Left forelimb (tissue), 1 donor: ENCODE results near the gene FMR1NB.

Experiments
- DNase-seq: peaks from one replicate; pipeline ENCODE4 v3.0.0-alpha.2; 2018; ENCODE audit warnings: low spot score

Gene FMR1NB, protein sequence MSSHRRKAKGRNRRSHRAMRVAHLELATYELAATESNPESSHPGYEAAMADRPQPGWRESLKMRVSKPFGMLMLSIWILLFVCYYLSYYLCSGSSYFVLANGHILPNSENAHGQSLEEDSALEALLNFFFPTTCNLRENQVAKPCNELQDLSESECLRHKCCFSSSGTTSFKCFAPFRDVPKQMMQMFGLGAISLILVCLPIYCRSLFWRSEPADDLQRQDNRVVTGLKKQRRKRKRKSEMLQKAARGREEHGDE

DNA sequence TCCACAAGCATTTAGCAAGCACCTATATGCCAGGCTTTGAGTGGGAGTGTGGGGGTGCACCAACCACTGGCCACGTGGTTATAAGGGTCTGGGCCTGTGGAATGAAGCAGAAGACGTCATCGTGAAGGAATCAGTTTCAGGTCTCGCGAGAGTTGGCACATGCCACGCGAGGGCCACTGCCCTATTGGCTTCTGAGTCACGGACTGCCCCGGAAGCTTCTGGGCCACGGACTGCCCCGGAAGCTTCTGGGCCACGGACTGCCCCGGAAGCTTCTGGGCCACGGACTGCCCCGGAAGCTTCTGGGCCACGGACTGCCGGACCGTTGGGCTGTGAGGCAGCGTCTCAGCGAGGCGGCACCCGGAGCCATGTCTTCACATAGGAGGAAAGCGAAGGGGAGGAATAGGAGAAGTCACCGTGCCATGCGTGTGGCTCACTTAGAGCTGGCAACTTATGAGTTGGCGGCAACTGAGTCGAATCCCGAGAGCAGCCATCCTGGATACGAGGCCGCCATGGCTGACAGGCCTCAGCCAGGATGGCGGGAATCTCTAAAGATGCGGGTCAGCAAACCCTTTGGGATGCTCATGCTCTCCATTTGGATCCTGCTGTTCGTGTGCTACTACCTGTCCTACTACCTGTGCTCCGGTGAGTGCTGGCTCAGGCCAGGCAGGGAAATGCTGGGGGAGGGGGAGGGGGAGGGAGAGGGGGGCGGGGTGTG lies at the start of gene FMR1NB:
FMR1NB (plus strand) TSS at position 300 of the 715 bp plus-strand sequence; CDS start at position 366, 66 bp downstream.
- DNase-seq = no peak

DNA sequence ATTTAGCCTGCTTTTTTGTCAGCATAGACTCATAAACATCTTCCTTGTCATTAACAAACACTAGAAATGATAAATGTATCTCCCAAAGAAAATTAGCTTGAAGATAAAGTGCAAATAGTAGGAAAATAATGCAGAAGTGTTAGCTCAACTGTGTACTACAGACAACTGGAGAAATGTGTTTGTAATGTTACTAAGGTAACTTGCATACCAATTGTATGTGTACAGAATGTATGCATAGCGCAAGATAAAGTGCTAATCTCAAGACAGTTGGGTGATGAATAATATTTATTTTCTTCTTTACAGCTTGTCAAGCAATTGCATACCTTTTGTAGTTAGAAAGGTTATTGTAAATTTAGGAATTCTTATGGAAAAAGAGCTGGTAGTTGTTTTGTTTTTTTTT lies 47.3 kb upstream of the FMR1NB start:
- DNase-seq = no peak

DNA sequence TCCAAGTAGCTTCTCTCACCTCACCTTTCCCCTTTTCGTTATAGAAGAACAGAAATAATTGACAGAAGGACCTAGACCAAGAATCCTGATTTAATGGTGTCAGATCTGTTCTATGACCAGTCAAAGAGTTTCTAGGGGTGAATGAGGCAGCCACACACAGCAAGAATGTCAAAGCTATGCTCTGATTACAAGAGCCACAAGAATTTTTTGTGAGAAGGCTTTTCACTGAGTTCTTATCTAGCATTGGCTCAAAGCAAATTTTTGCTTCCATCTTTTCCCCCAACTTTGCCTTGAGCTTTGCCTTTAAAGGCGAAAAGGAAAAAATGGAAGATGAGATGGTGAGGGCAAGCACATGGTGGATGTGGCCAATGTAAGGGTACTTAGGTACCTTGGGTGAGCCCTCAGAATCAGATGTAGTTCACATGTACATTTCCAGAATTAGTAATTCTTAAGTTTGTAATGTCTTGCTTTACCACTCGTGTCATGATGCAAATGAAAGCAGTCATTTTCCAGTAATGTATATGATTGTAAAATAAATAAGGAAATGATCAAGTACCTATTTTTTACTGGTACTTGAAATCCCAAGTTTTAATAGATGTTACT lies 45.9 kb upstream of the FMR1NB start:
- no peak for DNase-seq

DNA sequence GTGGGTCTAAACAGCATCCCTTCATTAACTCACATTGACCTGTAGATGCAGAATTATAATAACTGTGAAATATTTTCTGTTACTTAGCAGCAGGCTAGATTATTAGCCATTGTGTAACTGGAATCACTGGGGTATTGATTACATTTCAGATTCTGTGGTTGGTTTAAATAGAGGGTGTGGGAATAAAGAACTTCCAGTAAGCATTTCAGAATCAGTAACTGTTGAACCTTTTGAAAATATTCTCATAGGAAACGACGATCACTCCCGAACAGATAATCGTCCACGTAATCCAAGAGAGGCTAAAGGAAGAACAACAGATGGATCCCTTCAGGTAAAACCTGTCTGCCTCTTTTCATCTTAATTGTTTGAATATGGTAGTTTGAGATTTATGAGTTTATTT lies 35.9 kb upstream of the FMR1NB start:
- DNase-seq = no peak

DNA sequence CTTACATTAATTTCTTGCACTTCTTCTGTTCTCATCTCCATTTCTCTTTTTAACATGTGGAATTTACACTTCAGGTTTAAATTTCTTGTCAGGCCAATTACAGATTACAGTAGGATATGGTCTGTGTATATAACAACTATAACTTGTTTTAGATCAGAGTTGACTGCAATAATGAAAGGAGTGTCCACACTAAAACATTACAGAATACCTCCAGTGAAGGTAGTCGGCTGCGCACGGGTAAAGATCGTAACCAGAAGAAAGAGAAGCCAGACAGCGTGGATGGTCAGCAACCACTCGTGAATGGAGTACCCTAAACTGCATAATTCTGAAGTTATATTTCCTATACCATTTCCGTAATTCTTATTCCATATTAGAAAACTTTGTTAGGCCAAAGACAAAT lies 32.6 kb upstream of the FMR1NB start:
- no peak for DNase-seq

DNA sequence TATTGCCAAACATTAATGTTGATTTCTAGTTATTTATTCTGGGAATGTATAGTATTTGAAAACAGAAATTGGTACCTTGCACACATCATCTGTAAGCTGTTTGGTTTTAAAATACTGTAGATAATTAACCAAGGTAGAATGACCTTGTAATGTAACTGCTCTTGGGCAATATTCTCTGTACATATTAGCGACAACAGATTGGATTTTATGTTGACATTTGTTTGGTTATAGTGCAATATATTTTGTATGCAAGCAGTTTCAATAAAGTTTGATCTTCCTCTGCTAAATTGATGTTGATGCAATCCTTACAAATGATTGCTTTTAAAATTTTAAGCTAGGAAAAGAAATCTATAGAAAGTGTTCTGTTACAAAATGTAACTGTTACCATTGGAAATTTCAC lies 30.8 kb upstream of the FMR1NB start:
- DNase-seq = no peak

DNA sequence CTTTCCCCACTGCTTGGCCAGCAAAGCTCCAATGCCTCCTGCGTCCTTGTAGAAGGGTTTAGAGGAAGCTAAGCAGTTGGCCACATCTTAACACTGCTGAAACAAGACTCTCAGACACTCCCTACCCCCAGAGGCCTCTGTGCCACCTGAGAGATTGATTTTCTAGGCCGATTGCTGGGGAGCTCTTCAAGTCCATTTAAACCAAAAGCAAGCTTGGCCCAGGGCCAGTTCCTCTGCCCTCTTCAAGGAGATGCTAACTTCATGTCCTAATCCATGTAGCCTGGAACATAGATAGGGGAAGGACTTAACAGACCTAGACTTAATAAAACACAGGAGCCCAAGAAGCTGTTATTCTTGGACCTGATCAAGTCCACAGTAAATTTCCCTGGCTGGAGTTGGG lies 27.2 kb upstream of the FMR1NB start:
- DNase-seq = no peak

DNA sequence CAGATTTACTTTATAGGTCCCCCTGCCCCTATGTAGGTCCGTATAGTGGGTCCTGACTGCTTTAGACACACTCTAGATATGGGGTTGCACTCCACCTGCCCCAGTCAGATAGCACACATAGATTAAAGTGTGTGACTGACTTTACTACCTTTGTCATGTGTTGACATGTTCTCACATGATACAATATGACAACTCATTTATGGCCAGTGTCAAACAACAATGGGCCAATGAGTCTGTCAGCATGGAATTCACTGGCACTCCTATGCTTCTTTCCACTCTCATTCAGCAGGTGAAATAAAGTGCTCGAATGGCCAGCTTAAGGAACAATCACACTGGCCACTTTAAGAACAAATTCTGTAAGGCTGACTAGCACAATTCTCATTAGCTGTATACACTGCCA lies 23.8 kb upstream of the FMR1NB start:
- DNase-seq = no peak

DNA sequence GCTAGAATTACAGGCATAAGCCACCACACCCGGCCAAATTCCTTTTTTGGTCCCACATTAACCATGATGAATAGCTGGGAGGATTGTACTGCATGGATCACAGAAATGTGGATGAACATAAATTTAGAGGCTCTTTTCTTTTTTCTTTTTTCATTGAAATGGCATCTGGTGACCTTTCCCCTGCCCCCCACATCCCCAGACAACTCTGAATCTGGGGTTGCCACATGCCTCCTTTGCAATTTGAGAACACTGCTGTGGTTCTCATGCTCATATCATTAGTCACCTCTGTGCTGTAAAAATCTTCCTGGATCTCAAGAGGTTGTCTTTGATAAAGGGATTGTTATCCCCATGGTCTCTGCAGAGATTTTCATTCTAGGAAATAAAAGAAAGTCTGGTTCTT lies 22.8 kb upstream of the FMR1NB start:
- DNase-seq = no peak

DNA sequence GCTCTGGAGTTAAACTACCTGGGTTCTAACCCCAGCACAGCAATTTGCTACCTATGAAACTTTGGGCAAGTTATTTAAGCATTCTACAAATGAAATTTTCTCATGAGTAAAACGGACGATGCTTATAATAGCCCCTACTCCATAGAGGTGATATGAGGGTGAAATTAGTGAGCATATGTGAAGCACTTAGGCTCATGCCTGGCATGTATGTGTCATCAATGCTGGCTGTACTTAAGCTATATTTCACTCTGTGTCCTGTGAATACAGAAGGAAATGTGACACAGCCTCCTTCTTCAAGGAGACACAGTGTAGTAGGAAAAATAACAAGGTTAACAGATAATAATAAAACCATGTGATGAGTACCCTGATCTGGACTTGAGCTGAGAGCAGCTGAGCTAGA lies 20.4 kb upstream of the FMR1NB start:
- no peak for DNase-seq

DNA sequence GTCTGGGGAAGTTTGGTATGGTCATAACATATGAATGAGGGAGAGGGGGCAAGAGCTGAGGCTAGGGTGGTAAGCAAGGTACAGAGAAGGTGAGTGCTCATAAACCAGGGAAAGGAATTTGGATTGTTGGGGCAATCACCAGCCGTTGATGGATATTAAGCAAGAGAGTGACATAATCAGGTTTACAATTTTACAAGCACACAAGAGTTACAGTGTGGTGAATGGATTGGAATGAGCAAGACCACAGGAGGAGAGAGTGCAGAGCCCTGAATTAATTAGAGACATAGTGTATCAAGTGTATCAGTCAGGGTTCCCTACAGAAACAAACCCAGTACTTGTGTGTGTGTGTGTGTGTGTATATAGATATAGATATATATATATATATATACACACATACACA lies 18.7 kb upstream of the FMR1NB start:
- no peak for DNase-seq

DNA sequence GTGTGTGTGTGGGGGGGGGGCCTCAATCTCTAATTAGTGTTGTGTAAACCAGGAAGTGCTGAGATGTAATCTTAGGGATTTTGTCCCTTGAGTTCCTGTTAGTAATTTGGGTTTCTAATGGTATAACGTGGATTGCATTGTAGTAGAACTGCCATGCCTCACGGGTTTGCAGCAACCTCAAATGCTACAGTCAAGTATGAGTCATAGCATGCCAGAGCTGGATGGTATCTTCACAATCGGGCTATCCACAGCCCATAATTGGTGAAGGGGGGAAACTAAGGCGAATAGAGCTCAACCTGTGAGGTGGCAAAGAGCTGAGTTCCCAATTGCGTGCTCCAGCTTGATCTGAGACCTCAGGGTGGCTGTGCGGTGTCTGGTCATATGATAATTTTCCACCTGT lies 2.2 kb upstream of the FMR1NB start:
- no peak for DNase-seq

DNA sequence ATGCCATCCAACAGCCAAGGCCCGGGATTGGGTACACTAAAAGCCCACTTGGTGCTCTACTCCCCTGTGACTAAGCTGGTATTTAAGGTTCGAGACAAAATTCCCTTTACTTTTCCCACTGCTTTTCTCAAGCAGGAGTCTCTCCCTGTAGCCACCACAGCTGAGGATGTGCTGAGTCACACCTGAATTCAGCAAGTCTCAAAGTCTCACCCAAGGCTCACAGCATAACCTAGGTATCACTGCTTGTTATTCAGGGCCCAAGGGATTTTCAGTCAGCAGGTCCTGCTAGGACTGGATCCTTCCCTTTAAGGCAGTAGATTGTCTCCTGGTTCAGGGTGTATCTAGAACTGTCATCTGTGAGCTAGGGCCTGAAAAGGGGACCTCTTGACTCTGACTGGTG lies 39.2 kb downstream of the FMR1NB start:
- DNase-seq = no peak

DNA sequence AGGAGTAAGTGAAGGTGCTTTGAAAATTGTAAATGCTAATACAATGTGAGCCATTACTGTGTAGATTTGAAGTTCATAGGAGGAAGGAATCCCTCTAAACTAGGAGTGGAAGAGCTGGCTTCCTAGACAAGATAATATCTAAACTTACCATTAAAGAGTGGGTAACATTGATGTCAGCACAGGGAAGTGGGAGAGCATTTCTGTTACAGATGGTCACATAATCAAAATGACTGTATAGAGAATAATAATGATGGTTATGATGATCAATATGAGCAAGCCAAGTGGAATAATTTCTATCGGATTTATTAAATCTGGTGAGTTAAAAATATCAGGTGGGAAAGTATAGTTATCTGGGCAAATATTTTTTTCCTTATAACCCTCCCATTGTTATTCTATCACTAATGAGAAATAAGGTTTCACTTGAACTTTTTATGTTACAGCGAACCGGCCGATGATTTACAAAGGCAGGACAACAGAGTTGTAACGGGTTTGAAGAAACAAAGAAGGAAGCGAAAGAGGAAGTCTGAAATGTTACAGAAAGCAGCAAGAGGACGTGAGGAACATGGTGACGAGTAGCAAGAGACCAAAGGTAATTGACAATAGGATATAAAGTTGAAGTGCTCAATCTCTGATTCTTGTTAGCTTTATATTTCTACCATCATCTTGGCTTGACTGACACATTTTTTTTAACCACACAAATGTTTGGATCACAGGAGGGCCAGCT lies 43.5 kb downstream of the FMR1NB start:
- no peak for DNase-seq

DNA sequence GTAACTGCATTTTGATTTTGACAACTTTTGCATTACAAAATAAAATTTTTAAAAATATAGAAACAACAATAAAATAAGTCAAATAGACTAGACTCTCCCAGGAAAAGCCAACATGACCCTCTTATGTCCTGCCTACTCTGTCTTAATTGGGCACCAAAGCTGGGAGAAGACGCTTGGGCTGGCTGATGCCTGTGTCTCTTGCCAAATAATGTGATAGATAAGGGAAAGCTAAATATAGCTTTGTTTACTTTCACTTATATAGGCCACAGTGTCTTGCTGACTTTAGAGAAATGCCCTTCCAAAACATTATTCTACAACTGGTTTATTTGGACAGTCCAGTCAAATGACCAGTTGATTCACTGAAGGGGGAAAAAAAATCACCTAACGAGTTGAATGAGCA lies 54.2 kb downstream of the FMR1NB start:
- DNase-seq = no peak

DNA sequence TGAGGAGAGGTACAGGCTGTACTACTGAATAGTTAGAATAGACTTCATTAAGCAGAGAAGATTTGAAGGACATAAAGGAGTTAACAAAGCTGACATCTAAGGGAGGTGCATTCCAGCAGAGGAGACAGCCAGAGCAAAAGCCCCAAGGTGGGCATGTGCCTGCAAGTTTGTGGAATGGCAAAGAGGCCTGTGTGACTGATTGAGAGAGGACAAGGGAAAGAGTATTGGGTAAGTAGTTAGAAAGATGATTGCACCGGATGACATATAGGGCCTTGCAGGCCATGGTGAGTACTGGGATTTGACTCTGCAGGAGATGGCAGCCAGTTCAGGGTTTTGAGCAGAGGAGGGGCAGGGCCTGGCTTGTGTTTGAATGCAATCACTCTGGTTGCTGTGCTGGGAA lies 55.9 kb downstream of the FMR1NB start:
- no peak for DNase-seq

DNA sequence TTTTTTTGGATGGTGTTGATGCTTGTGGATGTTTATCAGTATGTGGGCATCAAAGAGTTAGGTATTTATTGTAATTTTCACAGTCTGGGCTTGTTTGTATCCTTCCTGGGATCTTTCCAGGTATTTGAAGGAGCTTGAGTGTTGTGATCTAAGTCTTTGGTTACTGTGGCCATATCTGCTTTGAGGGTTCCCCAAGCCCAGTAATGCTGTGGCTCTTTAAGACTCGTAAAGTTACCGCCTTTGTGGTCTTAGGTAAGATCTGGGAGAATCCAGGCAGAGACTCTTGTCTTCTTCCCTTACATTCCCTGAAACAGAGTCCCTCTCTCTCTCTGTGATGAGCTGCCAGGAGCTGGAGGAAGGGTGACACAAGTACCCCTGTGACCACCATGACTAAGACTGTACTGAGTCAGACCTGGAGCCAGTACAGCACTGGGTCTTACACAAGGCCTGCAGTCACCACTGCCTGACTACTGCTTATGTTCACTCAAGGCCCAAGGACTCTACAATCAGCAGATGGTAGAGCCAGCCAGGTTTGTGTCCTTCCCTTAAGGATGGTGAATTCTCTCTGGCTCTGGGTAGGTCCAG lies 62.2 kb downstream of the FMR1NB start:
- DNase-seq = no peak

DNA sequence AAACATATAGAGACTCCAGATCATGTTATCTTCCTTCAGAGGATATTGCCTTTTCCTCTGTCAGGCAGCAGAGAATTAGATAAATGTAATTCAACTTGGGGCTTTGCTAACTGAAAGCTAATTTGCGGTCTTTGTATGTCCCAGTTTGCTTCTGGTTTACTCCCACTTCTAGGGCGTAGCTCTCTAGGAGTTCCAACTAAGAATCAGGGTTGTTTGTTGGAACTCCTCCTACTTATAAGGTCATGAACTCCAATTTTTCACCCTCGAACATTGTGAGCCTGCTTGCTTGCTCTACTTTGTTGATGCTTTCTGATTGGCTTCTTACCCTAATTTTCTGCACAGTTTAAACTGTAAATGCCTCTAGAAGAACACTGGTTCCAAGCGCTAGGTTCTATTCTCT lies 66.1 kb downstream of the FMR1NB start:
- DNase-seq = no peak

DNA sequence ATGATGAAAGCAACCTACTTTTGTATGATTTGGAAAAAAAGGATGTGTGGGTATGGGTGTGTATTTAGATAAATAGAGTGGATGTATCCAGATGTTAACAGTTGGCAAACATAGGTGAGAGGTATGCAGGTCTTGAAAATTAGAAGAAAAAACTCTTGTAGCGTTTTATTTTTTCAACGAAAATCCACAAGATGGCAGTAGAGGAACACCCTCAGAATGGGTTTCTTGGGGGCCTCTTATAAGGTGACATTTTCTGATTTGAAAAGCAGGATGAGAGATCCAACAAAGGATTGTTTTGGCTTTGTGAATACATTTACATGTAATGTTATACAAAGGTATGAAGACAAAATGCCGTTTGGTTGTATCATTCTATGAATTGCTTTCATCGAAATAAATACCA lies 68.3 kb downstream of the FMR1NB start:
- no peak for DNase-seq

DNA sequence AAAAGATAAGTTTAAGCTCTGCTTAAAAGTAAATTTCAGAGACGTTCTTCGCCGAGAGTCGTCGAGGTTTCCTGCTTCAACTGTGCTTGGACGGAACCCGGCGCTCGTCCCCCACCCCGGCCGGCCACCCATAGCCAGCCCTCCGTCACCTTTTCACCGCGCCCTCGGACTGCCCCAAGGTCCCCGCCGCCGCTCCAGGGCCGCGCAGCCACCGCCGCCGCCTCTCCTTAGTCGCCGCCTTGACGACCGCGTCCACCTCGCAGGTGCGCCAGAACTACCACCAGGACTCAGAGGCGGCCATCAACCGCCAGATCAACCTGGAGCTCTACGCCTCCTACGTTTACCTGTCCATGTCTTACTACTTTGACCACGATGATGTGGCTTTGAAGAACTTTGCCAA lies 70.8 kb downstream of the FMR1NB start:
- no peak for DNase-seq

DNA sequence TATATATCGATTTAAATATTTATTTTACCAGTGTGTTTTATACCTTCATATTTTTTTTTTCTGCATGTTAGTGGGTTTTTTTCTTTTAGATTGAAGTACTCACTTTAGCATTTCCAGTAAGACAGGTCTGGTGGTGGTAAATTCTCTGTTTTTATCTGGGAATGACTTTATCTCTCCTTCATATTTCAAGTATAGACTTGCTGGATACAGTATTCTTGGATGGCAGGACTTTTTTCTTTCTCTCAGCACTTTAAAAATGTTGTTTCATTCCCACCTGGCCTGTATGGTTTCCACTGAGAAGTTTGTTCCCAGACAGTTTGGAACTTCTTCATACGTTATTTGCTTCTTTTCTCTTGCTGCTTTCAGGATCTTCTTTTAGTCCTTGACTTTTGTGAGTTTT lies 86.1 kb downstream of the FMR1NB start:
- DNase-seq = no peak

DNA sequence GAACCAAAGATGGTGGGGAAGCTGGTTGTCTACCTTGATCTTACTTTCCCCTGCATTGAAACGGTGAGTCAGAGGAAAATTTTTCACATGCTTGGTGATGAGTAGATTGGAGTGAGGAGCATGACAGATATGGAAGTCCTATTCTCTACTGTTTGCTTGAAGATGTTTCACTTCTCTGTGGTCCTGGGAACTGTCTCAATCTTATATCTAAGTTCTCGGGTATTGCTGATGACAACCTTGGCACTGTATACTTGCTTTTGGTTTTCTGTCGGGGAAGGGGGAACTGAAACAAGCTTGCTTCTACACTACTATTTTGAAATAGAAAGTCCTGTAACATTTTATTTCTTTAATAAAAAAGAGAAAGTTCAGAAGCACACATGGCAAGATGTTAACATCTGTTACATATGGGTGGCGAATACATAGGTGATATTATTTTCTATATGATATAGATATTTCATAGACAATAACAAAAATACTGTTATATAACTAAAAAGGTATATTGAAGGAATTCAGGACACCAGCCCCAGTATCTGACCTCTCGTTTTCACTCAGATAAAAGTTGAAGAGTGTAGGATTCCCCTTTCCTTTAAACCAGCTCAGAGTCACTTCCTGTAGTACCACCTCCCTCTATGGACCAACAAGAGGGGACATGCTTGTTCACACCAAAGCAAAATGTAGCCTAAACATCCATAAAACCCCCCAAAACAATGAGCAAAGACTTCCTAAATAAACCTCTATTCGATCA lies 88.8 kb downstream of the FMR1NB start:
- DNase-seq = no peak
